Measurements from ENCODE around the gene BUD23.

DNA sequence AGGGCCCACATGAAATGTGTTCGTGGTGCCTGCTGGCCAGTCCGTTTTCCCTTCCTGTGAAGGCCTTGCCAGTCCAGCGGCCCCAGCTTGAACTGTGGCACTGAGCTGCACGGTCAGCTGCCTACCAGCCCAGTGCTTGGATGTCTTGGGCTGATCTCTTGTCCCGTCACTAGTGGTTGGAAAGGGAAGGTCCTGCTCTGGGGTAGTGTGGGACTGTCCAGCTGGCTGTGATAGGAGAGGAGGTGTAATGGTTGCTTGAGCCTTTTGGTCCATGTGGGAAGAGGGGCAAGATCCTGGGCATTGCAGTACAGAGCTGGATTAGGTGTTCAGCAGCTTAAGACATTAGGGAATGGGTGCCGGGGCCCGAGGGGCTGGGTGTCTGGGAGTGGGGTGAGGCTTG lies 15.0 kb downstream of the BUD23 start:
- TF ChIP-seq CTCF (IDR thresholded peaks at IDR 0.05) (no peak), POLR2A (IDR thresholded peaks at IDR 0.05) (no peak)

All from heart left ventricle (tissue), 13 donors.